Central memory CD8-positive, alpha-beta T cell (primary cell): ENCODE results near the gene CNNM1.

Source experiments
- ATAC-seq: fragments of 150-1000 bp; cut with Tn5 transposase; replicated peaks from 2 replicates; pipeline ENCODE4 v1.10.0; 2022; ENCODE audit warnings: mild to moderate bottlenecking, moderate FRiP score, moderate number of reproducible peaks; ENCODE audit not compliant: poor library complexity, severe bottlenecking; ENCODE audit errors: extremely low read depth
- DNase-seq, 2 donors: peaks; one replicate each; pipeline ENCODE4 v3.0.0; 2021; ENCODE audit warnings: low spot score in 2 of 2
- H3K27ac Mint-ChIP-seq: one replicate; pipeline ENCODE4 v1.8.0; 2022; ENCODE audit warnings: low read depth, mild to moderate bottlenecking, moderate library complexity, mixed read lengths
- H3K27me3 Mint-ChIP-seq: one replicate; pipeline ENCODE4 v1.8.0; 2022; ENCODE audit warnings: mixed read lengths
- H3K36me3 Mint-ChIP-seq: one replicate; pipeline ENCODE4 v1.8.0; 2022; ENCODE audit warnings: mild to moderate bottlenecking, moderate library complexity, mixed read lengths; ENCODE audit not compliant: insufficient read depth
- H3K4me1 Mint-ChIP-seq: one replicate; pipeline ENCODE4 v1.8.0; 2022; ENCODE audit warnings: mixed read lengths
- H3K4me3 Mint-ChIP-seq: one replicate; pipeline ENCODE4 v1.8.0; 2022; ENCODE audit warnings: mild to moderate bottlenecking, moderate library complexity, mixed read lengths
- H3K9me3 Mint-ChIP-seq: one replicate; pipeline ENCODE4 v1.8.0; 2022; ENCODE audit warnings: mixed read lengths

CNNM1 gene

DNA sequence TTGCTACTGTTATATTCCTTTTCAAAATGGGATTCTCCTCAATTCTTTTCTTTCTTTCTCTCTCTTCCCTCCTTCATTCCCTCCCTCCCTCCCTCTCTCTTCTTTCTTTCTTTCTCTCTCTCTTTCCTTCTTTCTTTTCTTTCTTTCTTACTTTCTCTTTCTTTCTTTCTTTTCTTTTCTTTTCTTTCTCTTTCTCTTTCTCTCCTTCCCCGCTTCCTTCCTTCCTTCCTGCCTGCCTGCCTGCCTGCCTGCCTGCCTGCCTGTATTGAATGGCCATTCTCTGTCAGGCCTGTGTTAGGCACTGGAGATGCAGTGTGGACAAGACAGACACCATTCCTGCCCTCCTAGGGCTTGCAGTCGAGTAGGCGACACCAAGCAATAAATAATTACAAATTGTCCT is 11.5 kb downstream of the CNNM1 start:
- Mint-ChIP-seq H3K27me3 (peaks cover 41% of the 10 kb centered on the region), H3K27ac (no peak overlapping the region), H3K4me3 (no peak overlapping the region), H3K36me3 (no peaks in the 10 kb centered on the region), H3K9me3 (no peaks in the 10 kb centered on the region), H3K4me1 (no peaks in the 10 kb centered on the region)
- ATAC-seq (no peak), DNase-seq (no peak)

DNA sequence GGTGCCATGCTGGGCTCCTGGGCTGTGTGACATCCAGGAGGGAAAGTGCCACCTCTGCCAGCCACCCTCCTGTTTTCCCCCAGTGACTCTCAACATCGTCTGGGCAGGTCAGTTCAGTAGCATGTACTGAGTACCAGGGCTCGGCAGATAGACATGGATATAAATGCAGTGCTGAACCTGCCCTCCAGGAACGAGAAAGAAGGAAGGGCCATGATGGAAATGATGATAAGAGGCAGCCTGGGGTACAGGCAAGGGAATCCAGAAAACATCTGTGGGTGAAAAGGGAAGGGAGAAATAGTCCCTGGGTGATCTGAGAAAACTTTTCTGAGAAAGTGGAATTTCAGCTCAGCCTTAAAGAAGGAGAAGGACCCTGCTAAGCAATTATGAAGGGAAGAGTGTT is 12.1 kb downstream of the CNNM1 start:
- ATAC-seq (no peak), DNase-seq (no peak)
- no peaks in the 10 kb centered on the region for H3K9me3 Mint-ChIP-seq
- H3K4me1 Mint-ChIP-seq: no peaks in the 10 kb centered on the region
- H3K27me3 Mint-ChIP-seq: peaks cover 35% of the 10 kb centered on the region
- no peak overlapping the region for H3K27ac Mint-ChIP-seq
- H3K36me3 Mint-ChIP-seq: no peaks in the 10 kb centered on the region
- no peak overlapping the region for H3K4me3 Mint-ChIP-seq

DNA sequence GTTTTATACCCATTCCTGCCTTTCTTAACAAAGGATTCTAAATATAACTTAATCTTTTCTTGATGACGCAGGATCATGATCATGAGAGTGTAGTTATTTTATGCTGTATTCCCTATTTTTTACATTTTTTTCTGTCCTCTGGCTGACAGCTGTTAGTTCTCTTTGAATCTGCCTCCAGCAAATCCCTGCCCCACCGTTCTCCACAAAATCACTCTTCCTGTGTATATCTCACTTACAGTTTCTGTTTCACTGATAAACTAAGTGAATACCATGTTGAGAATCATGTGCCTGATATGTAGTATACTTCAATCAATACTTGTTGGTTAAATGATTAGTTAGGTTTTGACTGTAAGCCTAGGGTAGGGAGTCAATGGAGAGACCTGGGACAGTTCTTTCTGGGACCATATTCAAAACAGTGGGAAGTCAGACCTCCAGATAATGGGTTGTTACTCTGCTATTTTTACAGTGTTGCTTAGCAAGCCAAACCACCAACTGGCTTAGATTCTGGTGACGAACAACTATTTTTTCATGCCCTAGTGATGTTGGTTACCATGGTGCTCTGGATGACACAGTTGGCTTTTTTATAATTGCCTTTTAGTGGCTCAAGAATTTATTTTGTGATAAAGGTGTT is 12.8 kb downstream of the CNNM1 start:
- Mint-ChIP-seq H3K4me1 (no peaks in the 10 kb centered on the region), H3K27me3 (peaks cover 37% of the 10 kb centered on the region), H3K36me3 (no peaks in the 10 kb centered on the region), H3K27ac (no peak overlapping the region), H3K4me3 (no peak overlapping the region), H3K9me3 (no peaks in the 10 kb centered on the region)
- ATAC-seq (no peak), DNase-seq (no peak)

DNA sequence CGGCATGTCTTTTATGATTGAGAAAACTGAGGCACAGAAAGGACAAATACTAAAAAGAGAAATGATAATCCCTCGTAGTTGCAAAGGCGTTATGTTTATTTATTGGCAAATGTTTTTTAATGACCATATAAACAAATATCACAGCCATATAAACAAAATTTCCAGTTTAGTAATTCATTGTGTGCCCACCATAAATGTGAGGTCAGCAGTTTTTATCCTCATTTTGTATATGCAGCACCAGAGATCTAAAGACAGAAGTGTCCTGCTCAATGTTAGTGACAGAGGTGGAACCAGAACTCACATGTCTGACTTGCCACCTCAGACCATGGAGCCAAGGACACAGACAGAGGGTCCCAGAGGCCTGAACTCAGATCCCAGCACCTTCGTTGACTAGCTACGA is 14.1 kb downstream of the CNNM1 start:
- Mint-ChIP-seq H3K4me3 (no peak overlapping the region), H3K9me3 (no peaks in the 10 kb centered on the region), H3K4me1 (no peaks in the 10 kb centered on the region), H3K36me3 (no peaks in the 10 kb centered on the region), H3K27ac (no peak overlapping the region), H3K27me3 (peaks cover 42% of the 10 kb centered on the region)
- no peak for ATAC-seq
- no peak for DNase-seq

DNA sequence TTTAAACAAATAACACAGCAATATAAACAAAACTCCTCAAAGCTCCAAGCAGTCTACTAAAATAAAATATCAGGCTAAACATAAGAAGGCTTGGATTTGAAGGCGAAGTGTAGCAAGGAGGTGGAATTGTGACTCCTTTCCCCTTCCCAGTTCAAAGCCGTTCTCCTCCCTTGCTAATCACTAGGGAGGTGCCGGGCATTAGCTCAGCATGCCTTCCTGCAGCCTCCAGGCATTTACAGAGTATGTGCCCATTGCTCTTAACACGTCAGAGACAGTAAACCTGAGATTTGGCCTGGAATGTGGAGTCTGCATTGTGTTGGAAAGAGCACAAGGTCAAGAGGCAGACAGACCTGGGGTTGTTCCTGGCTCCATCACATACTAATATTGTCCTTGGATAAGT is 15.6 kb downstream of the CNNM1 start:
- H3K4me1 Mint-ChIP-seq: no peaks in the 10 kb centered on the region

DNA sequence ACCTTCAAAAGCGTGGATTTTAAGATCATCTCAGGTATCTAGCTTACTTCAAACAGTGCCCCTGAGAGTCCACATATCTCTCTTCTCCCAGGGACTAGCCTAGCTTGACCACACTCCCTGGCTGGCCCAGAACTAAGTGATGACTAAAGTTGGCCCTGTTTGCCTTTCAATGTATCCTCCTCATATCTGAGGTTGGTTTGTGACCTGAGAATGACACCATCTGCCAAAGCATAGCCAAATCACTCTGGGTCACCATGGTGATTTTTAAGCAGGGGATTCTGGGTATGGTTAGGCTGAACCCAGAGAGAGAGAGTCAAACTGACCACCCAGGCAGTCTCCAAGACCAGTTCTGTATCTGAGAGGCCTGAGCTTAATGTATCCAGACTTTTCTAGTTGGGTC is 16.2 kb downstream of the CNNM1 start:
- DNase-seq (no peak), ATAC-seq (no peak)
- no peaks in the 10 kb centered on the region for H3K36me3 Mint-ChIP-seq
- peaks cover 53% of the 10 kb centered on the region for H3K27me3 Mint-ChIP-seq
- no peak overlapping the region for H3K27ac Mint-ChIP-seq
- no peak overlapping the region for H3K4me3 Mint-ChIP-seq
- H3K9me3 Mint-ChIP-seq: no peaks in the 10 kb centered on the region
- no peaks in the 10 kb centered on the region for H3K4me1 Mint-ChIP-seq

More for the DNA sequence above, 15.6 kb downstream of the CNNM1 start:
- H3K36me3 Mint-ChIP-seq: no peaks in the 10 kb centered on the region
- ATAC-seq: no peak
- no peaks in the 10 kb centered on the region for H3K9me3 Mint-ChIP-seq
- no peak for DNase-seq
- no peak overlapping the region for H3K27ac Mint-ChIP-seq
- H3K27me3 Mint-ChIP-seq: peaks cover 53% of the 10 kb centered on the region
- no peak overlapping the region for H3K4me3 Mint-ChIP-seq

DNA sequence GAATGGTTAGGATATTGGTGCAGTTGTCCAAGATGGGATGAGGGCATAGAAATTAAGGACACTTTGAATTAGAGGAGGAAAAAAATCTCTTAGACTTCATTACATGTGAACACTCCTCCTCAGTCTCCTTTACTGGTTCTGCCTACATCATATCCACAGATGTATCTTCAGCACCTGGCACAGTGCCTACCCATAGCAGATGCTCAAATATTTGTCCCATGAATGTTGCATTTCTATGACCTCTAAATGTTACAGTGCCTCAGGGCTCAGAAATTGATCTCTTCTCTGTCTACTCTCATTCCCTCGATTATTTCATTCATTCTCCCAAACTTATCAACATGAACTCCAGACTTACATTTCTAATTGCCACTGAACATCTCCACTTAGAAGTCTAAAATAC is 17.1 kb downstream of the CNNM1 start:
- no peak for DNase-seq
- Mint-ChIP-seq H3K27ac (no peak overlapping the region), H3K36me3 (no peaks in the 10 kb centered on the region), H3K9me3 (no peaks in the 10 kb centered on the region), H3K4me1 (no peaks in the 10 kb centered on the region), H3K27me3 (peaks cover 47% of the 10 kb centered on the region), H3K4me3 (no peak overlapping the region)
- ATAC-seq: no peak

DNA sequence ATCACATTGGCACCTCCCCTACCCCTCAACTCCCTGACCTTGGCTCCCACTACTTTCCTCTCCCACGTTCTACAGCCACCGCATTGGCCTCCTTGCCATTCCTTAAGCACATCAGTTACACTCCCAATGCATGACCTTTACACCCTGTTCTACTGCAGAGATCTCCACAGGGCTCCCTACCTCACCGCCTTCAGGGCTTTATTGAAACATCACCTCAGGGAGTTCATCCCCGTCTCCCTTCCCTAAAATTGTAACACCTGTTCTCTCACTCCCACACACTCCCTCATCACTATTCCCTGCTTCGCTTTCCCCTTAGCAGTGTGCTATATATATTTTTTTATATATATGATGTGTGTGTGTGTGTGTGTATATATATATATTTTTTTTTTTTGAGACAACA is 18.5 kb downstream of the CNNM1 start:
- Mint-ChIP-seq H3K4me1 (no peaks in the 10 kb centered on the region), H3K27ac (no peak overlapping the region), H3K9me3 (no peaks in the 10 kb centered on the region), H3K4me3 (no peak overlapping the region), H3K27me3 (peaks cover 55% of the 10 kb centered on the region), H3K36me3 (no peaks in the 10 kb centered on the region)
- ATAC-seq (no peak), DNase-seq (no peak)

DNA sequence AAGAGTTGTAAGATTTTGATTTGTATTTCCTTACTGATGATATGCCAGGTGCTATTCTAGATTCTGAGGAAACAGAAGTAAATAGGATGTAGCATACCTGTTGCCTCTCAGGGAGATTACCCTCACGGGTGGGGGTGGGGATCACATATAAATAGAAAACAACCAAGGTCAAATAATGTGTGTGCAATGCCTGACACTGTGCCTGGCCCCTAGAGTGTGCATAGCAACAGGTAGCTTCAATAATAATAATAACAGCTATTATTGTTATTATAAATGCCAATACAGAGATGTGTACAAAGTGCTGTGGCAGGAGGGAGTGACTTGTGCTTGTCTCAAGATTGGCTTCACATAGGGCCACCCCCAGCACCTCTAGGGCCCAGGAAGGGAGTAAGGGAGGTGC is 24.0 kb downstream of the CNNM1 start:
- peaks cover 68% of the 10 kb centered on the region for H3K27me3 Mint-ChIP-seq
- no peak overlapping the region for H3K27ac Mint-ChIP-seq
- no peak for ATAC-seq
- no peak overlapping the region for H3K4me3 Mint-ChIP-seq
- H3K4me1 Mint-ChIP-seq: no peaks in the 10 kb centered on the region
- H3K36me3 Mint-ChIP-seq: no peaks in the 10 kb centered on the region
- no peak for DNase-seq
- no peaks in the 10 kb centered on the region for H3K9me3 Mint-ChIP-seq

DNA sequence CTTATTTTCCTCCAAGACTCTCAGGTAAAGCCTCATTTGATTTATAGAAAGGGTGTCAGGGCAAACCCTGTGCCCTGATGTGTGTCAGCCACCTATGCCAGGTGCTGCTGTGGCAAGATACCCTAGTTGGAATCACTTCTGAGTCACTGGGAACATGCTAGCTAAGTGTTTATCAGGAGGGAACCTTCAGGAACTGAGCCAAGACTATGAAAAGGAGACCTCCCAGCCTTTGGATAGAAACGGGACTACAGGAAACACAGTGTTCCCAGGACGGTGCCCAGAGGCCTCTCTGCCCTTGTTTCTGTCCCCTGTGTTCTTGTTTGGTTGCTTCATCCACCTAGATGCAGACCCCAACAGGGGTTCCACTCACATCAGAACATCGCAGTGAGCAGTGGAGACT is 28.5 kb downstream of the CNNM1 start:
- H3K4me1 Mint-ChIP-seq: no peaks in the 10 kb centered on the region
- no peak overlapping the region for H3K4me3 Mint-ChIP-seq
- H3K9me3 Mint-ChIP-seq: no peaks in the 10 kb centered on the region

DNA sequence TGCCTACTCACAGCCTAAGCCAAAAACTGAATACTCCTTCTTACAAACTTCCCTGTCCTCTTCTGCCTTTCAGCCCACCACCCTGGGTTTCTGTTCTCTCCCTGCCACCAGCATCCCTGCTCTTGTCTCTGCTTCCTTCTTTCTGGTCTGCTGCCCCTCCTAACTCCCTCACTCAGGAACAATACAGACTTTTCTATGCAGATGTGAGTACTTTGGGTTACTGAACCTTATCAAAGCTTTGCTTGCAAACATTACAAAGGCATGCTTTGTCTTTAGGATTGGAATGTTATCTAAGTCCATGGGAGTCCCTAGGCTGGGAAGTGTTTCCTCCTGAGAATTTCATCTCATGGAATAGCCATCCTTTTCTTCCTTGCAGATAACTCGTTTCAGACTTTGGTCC is 28.9 kb downstream of the CNNM1 start:
- Mint-ChIP-seq H3K4me3 (no peak overlapping the region), H3K27ac (no peak overlapping the region), H3K4me1 (no peaks in the 10 kb centered on the region), H3K36me3 (no peaks in the 10 kb centered on the region), H3K27me3 (peaks cover 36% of the 10 kb centered on the region), H3K9me3 (no peaks in the 10 kb centered on the region)
- DNase-seq (no peak), ATAC-seq (no peak)

More for the DNA sequence above, 28.5 kb downstream of the CNNM1 start:
- Mint-ChIP-seq H3K27me3 (peaks cover 40% of the 10 kb centered on the region), H3K36me3 (no peaks in the 10 kb centered on the region), H3K27ac (no peak overlapping the region)
- DNase-seq (no peak), ATAC-seq (no peak)

DNA sequence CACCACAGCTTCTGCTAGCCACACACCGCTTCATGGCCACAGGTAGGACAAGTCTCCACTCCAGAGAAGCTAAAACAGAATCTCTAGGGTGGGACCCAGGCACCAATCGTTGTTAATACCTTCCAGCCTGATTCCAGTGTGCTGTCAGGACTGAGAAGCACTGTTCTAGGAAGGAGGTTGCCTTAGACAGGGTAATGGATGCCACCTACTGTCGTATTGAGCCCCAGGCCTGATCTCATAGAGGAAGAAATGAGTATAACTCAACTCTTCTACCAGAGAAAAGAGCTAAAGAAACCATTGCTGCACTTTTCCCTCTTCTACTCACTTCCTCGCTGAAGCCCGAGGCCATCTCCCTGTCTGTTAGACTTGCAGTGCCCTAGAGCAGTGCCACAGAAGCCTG is 31.8 kb downstream of the CNNM1 start:
- DNase-seq (no peak), ATAC-seq (no peak)
- no peak overlapping the region for H3K27ac Mint-ChIP-seq
- H3K9me3 Mint-ChIP-seq: no peaks in the 10 kb centered on the region
- H3K4me3 Mint-ChIP-seq: no peak overlapping the region
- H3K27me3 Mint-ChIP-seq: peaks cover 32% of the 10 kb centered on the region
- no peaks in the 10 kb centered on the region for H3K36me3 Mint-ChIP-seq
- H3K4me1 Mint-ChIP-seq: no peaks in the 10 kb centered on the region

DNA sequence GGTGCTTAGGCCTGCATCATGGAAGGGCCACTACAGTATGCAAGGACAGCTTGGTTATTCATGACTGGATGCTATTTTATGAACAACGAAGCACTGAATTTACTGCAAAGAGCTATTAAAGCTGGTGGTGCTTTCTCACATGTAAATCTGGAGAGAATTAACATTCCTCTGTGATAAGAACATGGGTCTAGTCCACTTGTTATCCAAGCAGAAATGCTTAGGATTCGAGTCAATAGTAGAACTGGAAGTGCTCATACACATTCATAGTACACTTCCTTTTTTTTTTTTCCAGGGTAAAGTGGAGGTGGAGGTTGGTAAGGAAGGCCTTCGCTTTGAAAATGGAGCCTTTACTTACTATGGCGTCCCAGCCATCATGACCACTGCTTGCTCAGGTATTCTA is 35.0 kb downstream of the CNNM1 start:
- Mint-ChIP-seq H3K27me3 (peaks cover 46% of the 10 kb centered on the region), H3K4me1 (no peaks in the 10 kb centered on the region), H3K36me3 (no peaks in the 10 kb centered on the region), H3K9me3 (no peaks in the 10 kb centered on the region), H3K4me3 (no peak overlapping the region), H3K27ac (no peak overlapping the region)
- no peak for DNase-seq
- no peak for ATAC-seq

DNA sequence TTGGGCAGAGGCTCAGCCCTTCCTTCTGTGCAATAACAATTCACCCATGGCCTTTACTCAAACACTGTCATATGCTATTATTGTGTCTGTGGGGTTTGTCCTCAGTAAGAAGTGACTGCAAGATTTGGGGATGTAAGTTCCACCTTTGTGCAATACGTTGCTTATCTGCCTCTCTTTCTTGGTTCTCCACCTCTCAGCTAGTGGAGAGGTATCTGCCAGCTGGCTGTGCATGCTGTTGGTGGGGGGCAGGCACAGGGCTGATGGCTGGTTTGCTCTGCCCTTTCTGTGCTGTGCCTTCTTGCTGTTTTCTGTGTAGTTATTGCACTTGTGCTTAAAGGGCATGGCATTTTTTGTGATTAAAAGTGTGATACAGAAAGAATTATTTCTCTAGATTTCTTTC is 36.2 kb downstream of the CNNM1 start:
- Mint-ChIP-seq H3K4me3 (no peak overlapping the region), H3K27ac (no peak overlapping the region), H3K36me3 (no peaks in the 10 kb centered on the region), H3K4me1 (no peaks in the 10 kb centered on the region), H3K9me3 (no peaks in the 10 kb centered on the region), H3K27me3 (peaks cover 56% of the 10 kb centered on the region)
- no peak for ATAC-seq
- DNase-seq: no peak
